ENCODE measurements around the gene TRABD2B.

The TRABD2B gene

DNA sequence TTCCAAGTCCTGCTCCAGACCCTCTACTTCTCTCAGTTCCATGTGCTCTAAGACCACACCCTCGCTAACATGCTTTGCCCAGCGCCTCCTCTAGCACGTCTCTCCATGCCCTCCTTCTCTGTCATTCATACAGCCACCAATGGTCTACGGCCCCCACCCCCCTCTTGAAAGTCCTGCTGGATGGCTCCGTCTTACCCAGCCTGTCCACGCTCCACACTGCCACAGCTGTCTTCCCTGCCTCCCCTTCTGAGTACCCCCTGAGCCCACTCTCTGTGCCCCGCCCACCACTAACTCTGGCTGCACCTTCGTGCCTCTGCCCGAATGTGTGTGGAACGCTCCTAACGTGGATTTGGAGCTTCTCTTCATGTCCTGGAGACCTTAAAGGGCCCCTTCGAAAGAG, 244.6 kb downstream of the TRABD2B start:
- no peak for DNase-seq

GRCh38 chr1:47751996-47752451, 245.2 kb downstream of the TRABD2B start:
- DNase-seq: peak; percentile 24

- peak; percentile 7 for DNase-seq
These were observed 246.0 kb downstream of the TRABD2B start for GRCh38 chr1:47751193-47751592.

- DNase-seq: no peak
These were observed 251.2 kb downstream of the TRABD2B start for GRCh38 chr1:47745715-47746609.

DNA sequence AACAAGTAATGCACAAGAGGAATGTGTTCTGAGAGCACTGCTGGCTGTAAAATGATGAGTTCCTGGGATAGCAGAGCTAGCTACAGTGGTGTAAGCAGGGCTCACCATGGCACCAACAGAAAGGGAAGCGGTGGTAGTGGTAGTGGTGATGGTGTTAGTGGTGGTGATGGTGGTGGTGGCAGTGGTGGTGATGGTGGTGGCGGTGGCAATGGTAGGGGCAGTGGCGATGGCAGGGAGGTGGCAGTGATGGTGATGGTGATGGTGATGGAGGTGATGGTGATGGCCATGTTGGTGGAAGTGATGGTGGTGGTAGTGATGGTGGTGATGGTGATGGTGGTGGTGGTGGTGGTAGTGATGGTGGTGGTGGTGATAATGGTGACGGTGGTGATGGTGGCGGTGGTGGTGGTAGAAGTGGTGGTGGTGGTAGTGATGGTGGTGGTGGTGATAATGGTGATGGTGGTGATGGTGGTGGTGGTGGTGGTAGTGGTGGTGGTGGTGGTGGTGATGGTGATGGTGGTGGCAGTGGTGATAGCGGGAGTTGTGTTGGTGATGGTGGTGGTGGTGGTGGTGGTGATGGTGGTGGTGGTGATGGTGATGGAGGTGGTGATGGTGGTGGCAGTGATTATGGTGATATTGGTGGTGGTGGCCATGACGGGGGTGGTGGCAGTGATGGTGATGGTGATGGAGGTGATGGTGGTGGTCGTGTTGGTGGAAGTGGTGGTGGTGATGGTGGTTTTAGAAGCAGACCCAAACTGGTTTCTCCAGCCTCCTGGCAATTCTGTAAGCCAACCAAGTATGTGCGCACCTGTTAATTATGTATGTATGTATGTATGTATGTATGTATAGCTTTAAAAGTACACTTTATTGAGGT, 254.1 kb downstream of the TRABD2B start:
- no peak for DNase-seq

GRCh38 chr1:47738560-47739182, 258.5 kb downstream of the TRABD2B start:
- DNase-seq: peak; percentile 56

DNA sequence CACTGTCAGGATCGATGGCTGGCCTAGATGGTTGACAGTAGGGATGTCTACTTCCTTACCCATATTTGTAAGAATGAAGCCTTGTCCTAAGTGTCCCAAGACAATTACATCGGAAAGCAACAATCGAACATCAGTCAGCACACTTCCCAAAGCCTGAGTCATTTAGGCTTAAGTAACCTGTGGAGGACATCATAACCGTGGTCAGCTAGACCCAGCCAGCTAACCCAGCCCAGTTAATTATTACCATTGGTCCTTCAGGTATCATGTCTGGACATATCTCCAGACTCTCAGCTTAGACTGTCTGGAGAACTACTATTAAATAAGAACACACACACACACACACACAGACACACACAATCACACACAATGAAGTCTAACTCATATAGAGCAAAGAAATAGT, 264.7 kb downstream of the TRABD2B start:
- no peak for DNase-seq

GRCh38 chr1:47731730-47732129, 265.5 kb downstream of the TRABD2B start:
- no peak for DNase-seq

- DNase-seq: no peak
These were observed 267.5 kb downstream of the TRABD2B start for GRCh38 chr1:47729685-47730084.

DNA sequence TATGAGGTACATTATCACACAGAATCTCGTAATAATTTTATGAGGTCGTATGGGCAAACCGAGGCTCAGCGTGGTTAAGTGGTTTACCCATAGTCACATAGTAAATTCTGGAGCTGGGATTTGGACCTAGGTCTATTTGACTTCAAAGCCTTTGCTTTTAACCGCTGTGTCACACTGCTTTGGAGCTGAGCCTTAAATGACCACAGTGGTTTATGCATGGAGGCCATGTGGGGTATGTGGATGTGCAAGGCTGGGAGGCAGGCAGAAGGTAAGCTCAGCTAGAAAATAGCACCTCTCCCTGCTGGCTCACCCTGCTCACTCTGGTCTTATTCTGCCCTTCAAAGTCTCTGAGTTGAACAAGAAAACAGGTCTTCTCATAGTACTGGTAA, 269.5 kb downstream of the TRABD2B start:
- DNase-seq: no peak

- DNase-seq: no peak
These were observed 270.0 kb downstream of the TRABD2B start for GRCh38 chr1:47727051-47727696.

DNA sequence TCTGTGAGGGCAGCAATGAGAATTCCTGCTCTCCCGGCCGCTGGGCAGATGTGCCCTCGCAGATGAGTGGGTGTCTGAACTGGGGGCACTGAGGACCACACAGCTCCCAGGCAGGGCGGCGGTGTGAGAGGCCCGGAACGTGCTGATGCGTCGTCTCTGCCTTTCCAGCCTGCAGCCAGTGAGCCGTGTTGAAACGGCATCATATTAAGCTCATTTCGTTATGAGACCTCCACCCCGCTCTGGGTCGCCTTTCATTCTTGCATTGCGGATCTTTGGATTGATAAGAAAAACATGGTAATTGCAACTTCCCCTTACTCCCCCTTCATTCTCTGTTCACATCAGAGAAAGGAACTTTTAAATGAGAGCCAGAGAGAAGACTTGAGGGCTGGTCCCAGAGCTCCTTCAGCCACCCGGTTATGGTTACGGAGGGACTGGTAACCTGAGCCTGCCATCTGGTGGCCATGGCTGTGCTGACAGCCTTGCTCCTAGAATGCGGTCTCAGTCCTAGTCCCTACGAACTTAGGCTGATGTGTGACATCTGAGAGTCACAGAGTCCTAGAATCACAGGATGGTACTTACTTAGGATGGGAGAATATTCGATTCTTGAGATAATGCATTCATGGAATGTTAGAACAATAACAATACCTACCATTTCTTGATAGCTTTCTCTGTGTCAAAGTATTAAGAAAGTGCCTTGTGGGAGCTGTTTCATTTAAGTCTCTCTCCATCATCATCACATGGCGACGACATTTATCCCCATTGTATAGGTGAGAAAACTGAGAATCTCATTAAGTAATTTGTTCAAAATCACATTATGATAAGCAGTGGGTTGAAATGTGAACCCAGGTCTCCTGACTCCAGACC, 271.0 kb downstream of the TRABD2B start:
- DNase-seq: peak; percentile 66

- no peak for DNase-seq
These were observed 271.6 kb downstream of the TRABD2B start for GRCh38 chr1:47725511-47725991.

DNA sequence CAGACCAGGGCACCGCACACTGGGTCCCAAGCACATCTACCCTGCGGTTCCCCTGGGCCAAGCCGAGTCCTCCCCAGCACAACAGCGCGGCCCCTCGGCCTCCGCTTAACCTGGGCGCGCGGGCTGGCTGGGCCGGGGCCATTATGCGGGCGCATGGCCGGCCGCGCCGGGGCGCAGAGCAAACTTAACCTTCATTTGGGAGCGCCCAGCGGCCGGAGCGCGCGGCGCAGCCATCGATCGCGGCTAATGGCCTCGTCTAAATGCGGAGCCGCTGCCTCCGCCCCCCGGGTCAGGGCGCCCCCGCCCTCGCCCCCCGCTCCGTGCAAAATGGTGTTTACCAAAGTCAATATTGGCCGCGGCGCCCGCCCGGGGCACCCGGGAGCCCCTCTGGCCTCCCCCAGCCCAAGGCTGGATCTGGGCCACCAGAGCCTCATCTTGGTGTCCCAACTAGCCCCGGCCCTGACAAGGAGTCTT, 272.1 kb downstream of the TRABD2B start:
- DNase-seq: no peak

- no peak for DNase-seq
These were observed 272.7 kb downstream of the TRABD2B start for GRCh38 chr1:47724432-47724999.

GRCh38 chr1:47722909-47723580, 274.1 kb downstream of the TRABD2B start:
- no peak for DNase-seq

- DNase-seq: no peak
These were observed 275.1 kb downstream of the TRABD2B start for GRCh38 chr1:47722101-47722500.

- no peak for DNase-seq
These were observed 277.1 kb downstream of the TRABD2B start for GRCh38 chr1:47720111-47720510.

DNA sequence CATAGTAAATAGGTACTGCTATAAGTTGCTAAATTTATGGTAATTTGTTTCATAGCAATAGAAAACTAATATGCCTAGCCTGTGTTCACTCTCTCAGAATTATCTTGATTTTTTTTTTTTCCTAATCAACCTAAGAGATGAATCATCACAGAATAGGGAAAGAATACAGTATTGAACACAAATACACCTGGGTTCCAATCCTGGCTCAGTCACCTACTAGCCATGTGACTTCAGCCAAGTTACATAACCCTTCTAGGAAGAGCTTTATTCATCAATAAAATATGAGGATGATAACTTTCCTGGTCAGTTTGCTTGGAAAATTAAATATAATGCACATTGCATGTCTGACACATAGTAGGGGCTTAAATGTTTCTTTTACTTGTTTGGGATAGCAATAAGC, 279.8 kb downstream of the TRABD2B start:
- DNase-seq: no peak
